CD4-positive, alpha-beta T cell (primary cell): ENCODE results near the gene TESMIN. TPM values are rescaled to one million over a fixed set of nuclear protein-coding genes. Genes with fewer than 3 reads are reported as not detected.

Experiments used
- ATAC-seq: fragments of 200-7000 bp; cut with Tn5 transposase; one replicate; pipeline ENCODE4 v1.10.0; 2022; ENCODE audit warnings: mild to moderate bottlenecking; ENCODE audit not compliant: poor library complexity
- CTCF ChIA-PET: fragments of 350-600 bp; sonication (Branson Sonifier 250); formaldehyde crosslinking; loops from one replicate; lab custom pipeline; 2021; ENCODE audit warnings: antibody characterized with exemption, inconsistent platforms; lab: Charles Lee
- POLR2A ChIA-PET: fragments of 350-600 bp; sonication (Branson Sonifier 250); formaldehyde crosslinking; loops from one replicate; lab custom pipeline; 2021; ENCODE audit warnings: antibody characterized with exemption, inconsistent platforms; lab: Charles Lee
- DNase-seq, 14 experiments: peaks; one replicate each; pipeline ENCODE4 v3.0.0-alpha.2; 2013 to 2020; ENCODE audit warnings: mixed read lengths in 2 of 14
- H3K27ac ChIP-seq, 2 donors: one replicate each; pipeline versions ENCODE4 v1.5.1 to v1.7.0; 2013; ENCODE audit warnings: low read length in 2 of 2, low read depth in 1 of 2, mild to moderate bottlenecking in 1 of 2
- H3K27me3 ChIP-seq, 2 experiments: 1 replicate in 1 of 2; 2 replicates in 1 of 2; pipeline versions ENCODE4 v1.6.1 to v1.7.0; 2013; ENCODE audit warnings: low read length in 2 of 2, control low read depth in 1 of 2, mild to moderate bottlenecking in 1 of 2, moderate library complexity in 1 of 2; ENCODE audit not compliant: insufficient read depth in 2 of 2, control insufficient read depth in 1 of 2
- H3K36me3 ChIP-seq: one replicate; pipeline ENCODE4 v1.6.1; 2013; ENCODE audit warnings: low read length, control low read depth; ENCODE audit not compliant: insufficient read depth
- H3K4me1 ChIP-seq: one replicate; pipeline ENCODE4 v1.6.1; 2013; ENCODE audit warnings: low read length, control low read depth; ENCODE audit not compliant: insufficient read depth
- H3K4me3 ChIP-seq: one replicate; pipeline ENCODE4 v1.5.1; 2013; ENCODE audit warnings: mild to moderate bottlenecking, low read length, moderate library complexity
- H3K9me3 ChIP-seq, 2 experiments: 1 replicate in 1 of 2; 2 replicates in 1 of 2; pipeline versions ENCODE4 v1.6.1 to v1.7.0; 2013; ENCODE audit warnings: low read length in 2 of 2, mild to moderate bottlenecking in 2 of 2, control low read depth in 1 of 2, moderate library complexity in 1 of 2; ENCODE audit not compliant: control insufficient read depth in 1 of 2, insufficient read depth in 1 of 2
- H3K27ac Mint-ChIP-seq: one replicate; pipeline ENCODE4 v1.8.0; 2020; ENCODE audit warnings: mixed read lengths
- H3K27me3 Mint-ChIP-seq: one replicate; pipeline ENCODE4 v1.8.0; 2021; ENCODE audit warnings: mixed read lengths
- H3K36me3 Mint-ChIP-seq: one replicate; pipeline ENCODE4 v1.8.0; 2021; ENCODE audit warnings: low read depth, mixed read lengths
- H3K4me1 Mint-ChIP-seq: one replicate; pipeline ENCODE4 v1.8.0; 2021; ENCODE audit warnings: low read depth, mixed read lengths
- H3K4me3 Mint-ChIP-seq: one replicate; pipeline ENCODE4 v1.8.0; 2020; ENCODE audit warnings: mild to moderate bottlenecking, mixed read lengths
- H3K9me3 Mint-ChIP-seq: one replicate; pipeline ENCODE4 v1.8.0; 2020; ENCODE audit warnings: mixed read lengths
- intact Hi-C, 2 experiments: fragments of 100-400 bp; cut with DNase I in 1 of 2; cut with micrococcal nuclease in 1 of 2; formaldehyde crosslinking; loops; one replicate each; pipeline versions ENCODE4 v1.15.1 to v1.9.0; 2023 to 2025; cut with DNase I, micrococcal nuclease
- total RNA-seq, 174 experiments: library from RNA in 2 of 174; stranded (reverse) in 2 of 174; gene quantifications; one replicate each; pipeline ENCODE4 v1.2.3 and lab custom pipeline; 2021 to 2026
- TF ChIP-seq, protein P1 (sequence below): fragments of 200-600 bp; IDR thresholded peaks from one replicate; pipeline ENCODE4 v1.8.0; 2022; ENCODE audit warnings: antibody characterized with exemption, mild to moderate bottlenecking

Gene TESMIN
- total RNA-seq, 2 experiments from 2014 or later = 3.7 to 4.3 TPM

- Mint-ChIP-seq H3K27ac (no peak overlapping the region), H3K4me3 (no peak overlapping the region), H3K36me3 (no peaks in the 10 kb centered on the region), H3K27me3 (peaks cover 49% of the 10 kb centered on the region), H3K4me1 (peaks cover 6% of the 10 kb centered on the region), H3K9me3 (no peaks in the 10 kb centered on the region)
- Histone ChIP-seq H3K27me3 (peaks cover 36 to 37% of the 10 kb centered on the region in 2 experiments), H3K4me1 (peaks cover 14% of the 10 kb centered on the region), H3K36me3 (no peaks in the 10 kb centered on the region), H3K4me3 (no peak overlapping the region), H3K9me3 (peaks cover 0 to 22% of the 10 kb centered on the region in 2 experiments), H3K27ac (no peak overlapping the region)
- ATAC-seq = no peak
- ChIA-PET POLR2A (no interaction called here), CTCF (no interaction called here)
- intact Hi-C loops = no loop called here
- DNase-seq = no peak
- TF ChIP-seq, protein P1, sequence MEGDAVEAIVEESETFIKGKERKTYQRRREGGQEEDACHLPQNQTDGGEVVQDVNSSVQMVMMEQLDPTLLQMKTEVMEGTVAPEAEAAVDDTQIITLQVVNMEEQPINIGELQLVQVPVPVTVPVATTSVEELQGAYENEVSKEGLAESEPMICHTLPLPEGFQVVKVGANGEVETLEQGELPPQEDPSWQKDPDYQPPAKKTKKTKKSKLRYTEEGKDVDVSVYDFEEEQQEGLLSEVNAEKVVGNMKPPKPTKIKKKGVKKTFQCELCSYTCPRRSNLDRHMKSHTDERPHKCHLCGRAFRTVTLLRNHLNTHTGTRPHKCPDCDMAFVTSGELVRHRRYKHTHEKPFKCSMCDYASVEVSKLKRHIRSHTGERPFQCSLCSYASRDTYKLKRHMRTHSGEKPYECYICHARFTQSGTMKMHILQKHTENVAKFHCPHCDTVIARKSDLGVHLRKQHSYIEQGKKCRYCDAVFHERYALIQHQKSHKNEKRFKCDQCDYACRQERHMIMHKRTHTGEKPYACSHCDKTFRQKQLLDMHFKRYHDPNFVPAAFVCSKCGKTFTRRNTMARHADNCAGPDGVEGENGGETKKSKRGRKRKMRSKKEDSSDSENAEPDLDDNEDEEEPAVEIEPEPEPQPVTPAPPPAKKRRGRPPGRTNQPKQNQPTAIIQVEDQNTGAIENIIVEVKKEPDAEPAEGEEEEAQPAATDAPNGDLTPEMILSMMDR = no peak
Observed at GRCh38 chr11:68682531-68682961, 68.8 kb downstream of the TESMIN start.

DNA sequence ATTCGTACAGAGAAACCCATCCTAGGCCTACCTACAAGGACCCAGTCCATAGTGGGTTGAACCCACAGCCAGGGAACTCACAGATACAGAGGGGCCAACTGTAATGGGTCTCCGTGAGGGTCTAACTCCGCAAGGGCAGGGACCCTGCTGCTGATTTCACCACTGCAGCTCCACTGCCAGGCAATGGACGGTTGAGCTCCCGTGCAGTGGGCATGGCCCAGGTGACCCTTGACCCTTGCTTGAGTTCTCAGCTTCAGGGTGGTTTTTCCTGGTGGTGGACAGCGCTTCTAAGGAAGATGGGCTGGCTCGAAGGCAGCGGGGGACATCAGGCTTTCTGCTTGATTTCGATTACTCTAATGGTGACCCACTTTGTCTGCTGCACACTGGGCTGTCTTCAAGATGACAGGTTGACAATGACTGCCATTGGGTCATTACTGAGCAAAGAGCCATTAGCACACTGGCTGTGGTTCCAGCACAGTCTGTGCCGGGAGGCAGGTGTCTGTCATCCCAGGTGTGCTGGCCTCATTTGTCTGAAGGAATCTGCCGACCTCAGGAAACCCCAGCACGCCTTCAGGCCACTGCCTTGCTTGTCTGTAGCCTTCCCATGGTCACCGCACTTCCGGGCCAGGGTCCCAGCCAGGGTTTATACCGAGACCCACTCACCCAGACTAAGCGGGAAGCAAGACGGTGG, 70.6 kb downstream of the TESMIN start:
- Mint-ChIP-seq H3K27me3 (peaks cover 34% of the 10 kb centered on the region), H3K9me3 (no peaks in the 10 kb centered on the region), H3K4me1 (peaks cover 3% of the 10 kb centered on the region), H3K4me3 (no peak overlapping the region), H3K27ac (no peak overlapping the region), H3K36me3 (no peaks in the 10 kb centered on the region)
- TF ChIP-seq, protein P1 = no peak
- intact Hi-C loops = no loop called here
- no peak for ATAC-seq
- ChIA-PET CTCF (no interaction called here), POLR2A (no interaction called here)
- Histone ChIP-seq H3K27ac (no peak overlapping the region), H3K9me3 (peaks cover 0 to 19% of the 10 kb centered on the region in 2 experiments), H3K27me3 (peaks cover 27 to 28% of the 10 kb centered on the region in 2 experiments), H3K4me1 (peaks cover 14% of the 10 kb centered on the region), H3K36me3 (no peaks in the 10 kb centered on the region), H3K4me3 (no peak overlapping the region)
- no peak for DNase-seq

DNA sequence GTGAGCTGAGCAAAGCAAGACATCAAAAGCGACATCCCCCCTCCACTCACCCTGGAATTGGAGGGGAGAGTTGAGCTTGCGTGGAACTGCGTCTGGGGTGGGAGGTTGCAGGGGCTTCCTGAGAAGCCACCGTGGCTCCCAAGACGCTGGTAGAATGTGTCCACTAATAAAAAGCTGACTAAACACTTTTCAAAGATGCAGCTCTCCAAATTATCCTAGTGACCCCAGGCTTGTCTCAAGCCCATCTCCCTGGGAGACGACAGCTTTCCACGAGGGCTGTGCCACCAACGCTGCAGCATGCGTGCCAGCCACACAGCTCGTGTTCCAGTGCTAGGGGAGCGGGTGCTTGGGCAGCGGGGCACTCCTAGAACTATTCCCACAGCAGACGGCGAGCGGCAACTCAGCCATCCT, 73.3 kb downstream of the TESMIN start:
- no peak overlapping the region for H3K4me3 ChIP-seq
- ATAC-seq = no peak
- H3K4me1 Mint-ChIP-seq = no peaks in the 10 kb centered on the region
- peaks cover 0 to 15% of the 10 kb centered on the region in 2 experiments for H3K9me3 ChIP-seq
- no peaks in the 10 kb centered on the region for H3K4me1 ChIP-seq
- peaks cover 4 to 5% of the 10 kb centered on the region in 2 experiments for H3K27me3 ChIP-seq
- TF ChIP-seq, protein P1 = no peak
- ChIA-PET CTCF (no interaction called here), POLR2A (no interaction called here)
- no peaks in the 10 kb centered on the region for H3K36me3 ChIP-seq
- peak in 1 of 14 experiments; percentile 5 for DNase-seq
- H3K9me3 Mint-ChIP-seq = no peaks in the 10 kb centered on the region
- H3K27me3 Mint-ChIP-seq = peaks cover 22% of the 10 kb centered on the region
- no peak overlapping the region for H3K27ac Mint-ChIP-seq
- H3K4me3 Mint-ChIP-seq = no peak overlapping the region
- no peak overlapping the region for H3K27ac ChIP-seq
- no peaks in the 10 kb centered on the region for H3K36me3 Mint-ChIP-seq
- intact Hi-C loops = no loop called here
